PC-9 (cell line): ENCODE measurements around the gene ANAPC16. TPM values are rescaled to one million over a fixed set of nuclear protein-coding genes. Genes with fewer than 3 reads are reported as not detected.

Source experiments
- BruUV-seq: library from RNA; stranded (reverse); fragments of 400-500 nt; replicated peaks from 2 replicates; lab custom pipeline; 2021; lab: Mats Ljungman, UMichigan
- CTCF ChIA-PET: fragments of 300-600 bp; sonication (Branson Sonifier 250); formaldehyde crosslinking; loops from one replicate; lab custom pipeline; 2022; ENCODE audit warnings: antibody characterized with exemption; lab: Charles Lee
- POLR2A ChIA-PET: fragments of 300-600 bp; sonication (Branson Sonifier 250); formaldehyde crosslinking; loops from one replicate; lab custom pipeline; 2022; ENCODE audit warnings: antibody characterized with exemption; ENCODE audit not compliant: unreplicated experiment; lab: Charles Lee
- DNase-seq, 2 experiments: peaks; one replicate each; pipeline versions ENCODE4 v3.0.0 to v3.0.0-alpha.2; 2015 to 2022; ENCODE audit warnings: mixed read lengths in 1 of 2
- H2AFZ ChIP-seq: fragments of 200-600 bp; sonication (generic); 2 replicates; pipeline ENCODE4 v1.8.1; 2017; ENCODE audit warnings: antibody characterized with exemption
- H3F3A ChIP-seq: fragments of 200-600 bp; sonication (generic); 2 replicates; pipeline ENCODE4 v1.8.1; 2017; ENCODE audit warnings: antibody characterized with exemption, mild to moderate bottlenecking, low read depth; ENCODE audit not compliant: insufficient read depth
- H3K27ac ChIP-seq: fragments of 200-600 bp; sonication (generic); 2 replicates; pipeline ENCODE4 v1.6.1; 2016; ENCODE audit warnings: mixed run types
- H3K27me3 ChIP-seq: fragments of 200-600 bp; sonication (generic); 2 replicates; pipeline ENCODE4 v1.6.1; 2016; ENCODE audit warnings: low read depth, mixed run types; ENCODE audit not compliant: insufficient read depth
- H3K36me3 ChIP-seq: fragments of 200-600 bp; sonication (generic); 2 replicates; pipeline ENCODE4 v1.6.1; 2016; ENCODE audit warnings: low read depth, mixed run types
- H3K4me1 ChIP-seq: fragments of 200-600 bp; sonication (generic); replicated peaks from 2 replicates; pipeline ENCODE4 v1.6.1; 2016; ENCODE audit warnings: mixed run types; ENCODE audit not compliant: insufficient read depth
- H3K4me2 ChIP-seq: fragments of 200-600 bp; sonication (generic); 2 replicates; pipeline ENCODE4 v1.6.1; 2017; ENCODE audit warnings: mixed run types
- H3K4me3 ChIP-seq: fragments of 200-600 bp; sonication (generic); 2 replicates; pipeline ENCODE4 v1.6.1; 2016; ENCODE audit warnings: mixed run types
- H3K79me2 ChIP-seq: fragments of 200-600 bp; sonication (generic); 2 replicates; pipeline ENCODE4 v1.6.1; 2017; ENCODE audit warnings: low read depth, mixed run types
- H3K9me2 ChIP-seq: fragments of 200-600 bp; sonication (generic); 2 replicates; pipeline ENCODE4 v1.8.1; 2017; ENCODE audit warnings: mild to moderate bottlenecking; ENCODE audit not compliant: insufficient read depth
- H3K9me3 ChIP-seq: fragments of 200-600 bp; sonication (generic); 2 replicates; pipeline ENCODE4 v1.8.1; 2016; ENCODE audit warnings: low read depth; ENCODE audit not compliant: insufficient read depth
- H4K20me1 ChIP-seq: fragments of 200-600 bp; sonication (generic); 2 replicates; pipeline ENCODE4 v1.8.1; 2017; ENCODE audit not compliant: insufficient read depth
- EZH2 ChIP-seq: fragments of 200-600 bp; sonication (generic); IDR thresholded peaks from 2 replicates; pipeline ENCODE4 v1.8.0; 2017; ENCODE audit warnings: antibody characterized with exemption, low read depth
- intact Hi-C: fragments of 100-400 bp; cut with micrococcal nuclease; formaldehyde crosslinking; loops from one replicate; pipeline ENCODE4 v1.10.0; 2022; ENCODE audit not compliant: unreplicated experiment
- total RNA-seq: library from RNA; stranded (reverse); gene quantifications from 2 replicates; pipeline ENCODE4 v1.2.3, GENCODE V29; 2021
- TF ChIP-seq, protein P1 (sequence below): fragments of 200-600 bp; sonication (generic); conservative IDR thresholded peaks from 2 replicates; pipeline ENCODE4 v1.6.1; 2017; ENCODE audit warnings: mixed run types, antibody characterized with exemption, mild to moderate bottlenecking, moderate library complexity

ANAPC16 gene
- total RNA-seq, 1 experiment from 2014 or later: 171 TPM

DNA sequence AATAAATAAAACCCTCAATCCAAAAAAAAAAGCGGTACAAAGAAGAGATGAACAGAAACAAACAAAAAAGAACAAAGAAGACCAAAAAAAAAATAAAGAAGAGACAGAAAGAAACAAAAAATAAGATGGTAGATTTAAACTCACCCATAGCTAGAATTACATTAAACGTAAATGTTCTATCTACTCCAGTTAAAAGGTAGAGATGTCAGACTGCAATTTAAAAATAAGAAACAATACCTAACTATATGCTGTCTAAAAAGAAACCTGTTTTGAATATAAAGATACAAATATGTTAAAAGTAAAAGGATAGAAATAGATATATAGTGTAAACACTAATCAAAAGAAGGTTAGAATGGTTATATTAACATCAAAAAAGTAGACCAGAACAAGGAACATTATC is 31.7 kb upstream of the ANAPC16 start:
- Histone ChIP-seq H3K4me2 (no peak overlapping the region), H4K20me1 (no peaks in the 10 kb centered on the region), H3K9me3 (peaks cover 9% of the 10 kb centered on the region), H3K36me3 (peaks cover 30% of the 10 kb centered on the region), H3K9me2 (no peaks in the 10 kb centered on the region), H3K4me3 (no peak overlapping the region), H2AFZ (no peak overlapping the region), H3K4me1 (no peaks in the 10 kb centered on the region), H3K79me2 (no peaks in the 10 kb centered on the region), H3F3A (peaks cover 8% of the 10 kb centered on the region), H3K27me3 (no peaks in the 10 kb centered on the region), H3K27ac (no peak overlapping the region)
- BruUV-seq: no TSS peak
- intact Hi-C loops: no loop called here
- ChIA-PET POLR2A (no interaction called here), CTCF (no interaction called here)
- no peak for DNase-seq
- TF ChIP-seq, protein P1, sequence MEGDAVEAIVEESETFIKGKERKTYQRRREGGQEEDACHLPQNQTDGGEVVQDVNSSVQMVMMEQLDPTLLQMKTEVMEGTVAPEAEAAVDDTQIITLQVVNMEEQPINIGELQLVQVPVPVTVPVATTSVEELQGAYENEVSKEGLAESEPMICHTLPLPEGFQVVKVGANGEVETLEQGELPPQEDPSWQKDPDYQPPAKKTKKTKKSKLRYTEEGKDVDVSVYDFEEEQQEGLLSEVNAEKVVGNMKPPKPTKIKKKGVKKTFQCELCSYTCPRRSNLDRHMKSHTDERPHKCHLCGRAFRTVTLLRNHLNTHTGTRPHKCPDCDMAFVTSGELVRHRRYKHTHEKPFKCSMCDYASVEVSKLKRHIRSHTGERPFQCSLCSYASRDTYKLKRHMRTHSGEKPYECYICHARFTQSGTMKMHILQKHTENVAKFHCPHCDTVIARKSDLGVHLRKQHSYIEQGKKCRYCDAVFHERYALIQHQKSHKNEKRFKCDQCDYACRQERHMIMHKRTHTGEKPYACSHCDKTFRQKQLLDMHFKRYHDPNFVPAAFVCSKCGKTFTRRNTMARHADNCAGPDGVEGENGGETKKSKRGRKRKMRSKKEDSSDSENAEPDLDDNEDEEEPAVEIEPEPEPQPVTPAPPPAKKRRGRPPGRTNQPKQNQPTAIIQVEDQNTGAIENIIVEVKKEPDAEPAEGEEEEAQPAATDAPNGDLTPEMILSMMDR: no peak
- TF ChIP-seq EZH2: no peak

DNA sequence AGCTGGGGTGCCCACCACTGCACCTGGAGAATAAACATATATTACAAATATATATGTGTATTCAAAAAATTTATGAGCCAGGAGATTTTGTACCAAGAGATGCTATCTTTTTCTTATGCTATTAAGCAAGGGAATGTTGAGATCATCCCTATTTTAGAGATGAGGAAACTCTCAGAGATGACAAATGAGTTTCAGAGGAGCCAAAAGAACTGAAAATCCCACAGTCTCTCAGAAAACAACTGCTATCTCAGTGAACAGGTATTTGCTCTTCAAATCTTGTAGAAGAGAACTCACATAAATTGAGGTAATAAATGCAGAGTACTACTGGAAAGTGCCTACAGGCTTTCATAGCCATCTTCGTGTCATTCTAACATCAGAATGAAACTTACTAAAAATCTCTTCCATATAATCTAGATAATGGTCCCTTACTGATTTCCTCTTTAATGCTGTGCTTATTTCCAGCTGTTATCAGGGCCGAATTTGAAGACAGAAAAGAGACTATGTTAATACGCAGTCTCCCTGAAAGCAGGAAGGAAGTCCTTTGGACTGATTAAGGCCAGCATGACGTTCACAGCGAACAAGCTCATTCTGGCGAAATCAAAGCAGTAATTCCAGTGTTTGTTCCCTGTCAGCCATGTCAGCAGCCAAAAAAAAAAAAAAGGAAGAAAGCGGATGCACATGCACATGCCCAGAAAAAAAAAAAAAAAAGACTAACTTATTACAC is 29.4 kb upstream of the ANAPC16 start:
- no peaks in the 10 kb centered on the region for H3K9me2 ChIP-seq
- no peak overlapping the region for H3K4me3 ChIP-seq
- ChIA-PET POLR2A (interaction anchor here (0.8 kb wide), 1 partner anchor 15 kb away, joined by 15 read pairs; no protein-coding TSS in a partner anchor), CTCF (interaction anchor here (1.0 kb wide), 1 partner anchor 139 kb away, joined by 7 read pairs; no protein-coding TSS in a partner anchor)
- DNase-seq: no peak
- no peaks in the 10 kb centered on the region for H3K27me3 ChIP-seq
- no peak overlapping the region for H2AFZ ChIP-seq
- no peak overlapping the region for H3K27ac ChIP-seq
- no peak for TF ChIP-seq EZH2
- TF ChIP-seq, protein P1: no peak
- H4K20me1 ChIP-seq: no peaks in the 10 kb centered on the region
- intact Hi-C loops: no loop called here
- H3K36me3 ChIP-seq: peaks cover 27% of the 10 kb centered on the region
- H3F3A ChIP-seq: no peaks in the 10 kb centered on the region; the same call in 1 of the 2 replicates
- no TSS peak for BruUV-seq
- H3K9me3 ChIP-seq: peaks cover 9% of the 10 kb centered on the region
- no peaks in the 10 kb centered on the region for H3K4me1 ChIP-seq
- H3K4me2 ChIP-seq: no peak overlapping the region
- H3K79me2 ChIP-seq: no peaks in the 10 kb centered on the region

DNA sequence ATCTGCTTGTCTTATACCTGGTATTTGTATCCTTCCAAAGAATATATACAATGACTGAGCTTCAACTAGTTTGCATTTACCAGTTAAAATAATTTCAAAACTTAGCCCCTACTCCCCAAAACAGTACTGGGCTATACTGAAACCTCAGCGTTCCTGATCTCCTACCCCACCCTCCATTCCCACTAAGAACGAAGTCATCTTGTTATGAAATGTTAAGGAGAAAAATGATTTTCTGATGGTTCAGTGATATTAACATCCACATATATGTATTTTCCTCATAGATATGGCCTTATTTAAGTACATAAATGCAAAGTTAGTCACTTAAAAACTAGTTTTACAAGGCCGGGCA is 28.9 kb upstream of the ANAPC16 start:
- peaks cover 9% of the 10 kb centered on the region for H3K9me3 ChIP-seq
- H2AFZ ChIP-seq: no peak overlapping the region
- no peaks in the 10 kb centered on the region for H3K27me3 ChIP-seq
- no peaks in the 10 kb centered on the region for H3K79me2 ChIP-seq
- H3K4me2 ChIP-seq: no peak overlapping the region
- no peaks in the 10 kb centered on the region for H3K9me2 ChIP-seq
- peaks cover 27% of the 10 kb centered on the region for H3K36me3 ChIP-seq
- H3K4me1 ChIP-seq: no peaks in the 10 kb centered on the region
- CTCF ChIA-PET: interaction anchor here (0.7 to 1.0 kb wide), 2 partner anchors 140 to 145 kb away, joined by 4 to 7 read pairs; no protein-coding TSS in a partner anchor
- POLR2A ChIA-PET: no interaction called here
- H3F3A ChIP-seq: no peaks in the 10 kb centered on the region; the same call in 1 of the 2 replicates
- intact Hi-C loops: no loop called here
- no peak for TF ChIP-seq EZH2
- BruUV-seq: no TSS peak
- H3K27ac ChIP-seq: no peak overlapping the region
- DNase-seq: no peak
- H3K4me3 ChIP-seq: no peak overlapping the region
- no peaks in the 10 kb centered on the region for H4K20me1 ChIP-seq
